ENCODE results near the gene IL19.

DNA sequence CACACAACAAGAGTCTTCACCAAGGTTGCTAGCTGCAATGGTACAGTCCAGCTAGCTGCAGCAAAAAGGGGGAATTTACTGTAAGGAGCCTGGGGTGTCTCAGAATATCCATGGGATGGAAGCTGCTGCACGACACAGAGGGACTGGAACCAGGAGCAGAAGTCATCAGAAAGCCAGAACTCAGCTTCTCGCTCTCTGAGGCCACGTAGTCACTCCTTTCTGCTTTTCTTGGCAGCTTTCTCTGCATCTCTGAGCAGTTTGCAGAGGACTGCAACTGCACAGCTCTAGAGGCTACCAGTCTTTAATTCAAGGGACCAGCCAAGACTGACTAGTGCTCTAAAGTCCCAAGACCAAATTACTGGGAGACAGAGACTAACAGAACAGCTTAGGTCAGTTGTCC is 28.7 kb downstream of the IL19 start:
- TF ChIP-seq, protein P1, sequence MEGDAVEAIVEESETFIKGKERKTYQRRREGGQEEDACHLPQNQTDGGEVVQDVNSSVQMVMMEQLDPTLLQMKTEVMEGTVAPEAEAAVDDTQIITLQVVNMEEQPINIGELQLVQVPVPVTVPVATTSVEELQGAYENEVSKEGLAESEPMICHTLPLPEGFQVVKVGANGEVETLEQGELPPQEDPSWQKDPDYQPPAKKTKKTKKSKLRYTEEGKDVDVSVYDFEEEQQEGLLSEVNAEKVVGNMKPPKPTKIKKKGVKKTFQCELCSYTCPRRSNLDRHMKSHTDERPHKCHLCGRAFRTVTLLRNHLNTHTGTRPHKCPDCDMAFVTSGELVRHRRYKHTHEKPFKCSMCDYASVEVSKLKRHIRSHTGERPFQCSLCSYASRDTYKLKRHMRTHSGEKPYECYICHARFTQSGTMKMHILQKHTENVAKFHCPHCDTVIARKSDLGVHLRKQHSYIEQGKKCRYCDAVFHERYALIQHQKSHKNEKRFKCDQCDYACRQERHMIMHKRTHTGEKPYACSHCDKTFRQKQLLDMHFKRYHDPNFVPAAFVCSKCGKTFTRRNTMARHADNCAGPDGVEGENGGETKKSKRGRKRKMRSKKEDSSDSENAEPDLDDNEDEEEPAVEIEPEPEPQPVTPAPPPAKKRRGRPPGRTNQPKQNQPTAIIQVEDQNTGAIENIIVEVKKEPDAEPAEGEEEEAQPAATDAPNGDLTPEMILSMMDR (IDR thresholded peaks at IDR 0.05): no peak
- TF ChIP-seq EP300 (IDR thresholded peaks at IDR 0.05): no peak
